GM12878 (cell line): ENCODE measurements around the gene GLT6D1. TPM values are rescaled to one million over a fixed set of nuclear protein-coding genes. Genes with fewer than 3 reads are reported as not detected.

Experiments
- FOXM1 ChIP-seq: IDR thresholded peaks from 2 replicates; pipeline ENCODE4 v1.6.1; 2012; ENCODE audit warnings: low read depth, mild to moderate bottlenecking, inconsistent platforms, low read length, moderate library complexity
- polyA plus RNA-seq, 11 experiments: library from polyadenylated mRNA; depleted of rRNA in 4 of 11; unstranded in 6 of 11; stranded (reverse) in 5 of 11; fragments of >200 nt; fragmentation: Nextera tagmentation in 4 of 11; fragmentation: Illumina TruSeq in 1 of 11; extraction: Ambion mirVana in 4 of 11; extraction: Trizol in 1 of 11; gene quantifications; 1 replicate in 1 of 11; 2 replicates in 10 of 11; pipeline versions ENCODE4 v1.2.1 to v1.2.3, GENCODE V29; 2011 to 2016; ENCODE audit warnings: inconsistent platforms in 2 of 11, missing spikeins in 2 of 11, low read depth in 1 of 11
- total RNA-seq, 4 experiments: library from RNA; depleted of rRNA in 3 of 4; stranded (reverse); fragments of >200 nt in 3 of 4; fragmentation: Illumina TruSeq in 1 of 4; extraction: Trizol in 1 of 4; gene quantifications; 2 replicates each; pipeline versions ENCODE4 v1.2.1 to v1.2.3, GENCODE V29; 2013 to 2021
- TF ChIP-seq, protein P1 (sequence below): IDR thresholded peaks from 2 replicates; pipeline ENCODE4 v1.6.1; 2011; ENCODE audit warnings: borderline replicate concordance, low read depth, mild to moderate bottlenecking, moderate library complexity, low read length; ENCODE audit not compliant: insufficient read depth, poor library complexity, severe bottlenecking
- TF ChIP-seq, protein P2 (sequence below): IDR thresholded peaks from 2 replicates; pipeline ENCODE4 v1.6.1; 2011; ENCODE audit warnings: low read depth, low read length, improper control_type of control experiment, borderline replicate concordance

Gene GLT6D1
- total and polyA plus RNA-seq, 10 of the 15 experiments (the other 5 are each of a cell fraction or from before 2014, with no cell fraction given): not detected

GRCh38 chr9:135574331-135574730 lies 65.0 kb downstream of the GLT6D1 start (continued):
- TF ChIP-seq, protein P1, sequence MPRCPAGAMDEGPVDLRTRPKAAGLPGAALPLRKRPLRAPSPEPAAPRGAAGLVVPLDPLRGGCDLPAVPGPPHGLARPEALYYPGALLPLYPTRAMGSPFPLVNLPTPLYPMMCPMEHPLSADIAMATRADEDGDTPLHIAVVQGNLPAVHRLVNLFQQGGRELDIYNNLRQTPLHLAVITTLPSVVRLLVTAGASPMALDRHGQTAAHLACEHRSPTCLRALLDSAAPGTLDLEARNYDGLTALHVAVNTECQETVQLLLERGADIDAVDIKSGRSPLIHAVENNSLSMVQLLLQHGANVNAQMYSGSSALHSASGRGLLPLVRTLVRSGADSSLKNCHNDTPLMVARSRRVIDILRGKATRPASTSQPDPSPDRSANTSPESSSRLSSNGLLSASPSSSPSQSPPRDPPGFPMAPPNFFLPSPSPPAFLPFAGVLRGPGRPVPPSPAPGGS: no peak
- no peak for TF ChIP-seq FOXM1
- TF ChIP-seq, protein P2, sequence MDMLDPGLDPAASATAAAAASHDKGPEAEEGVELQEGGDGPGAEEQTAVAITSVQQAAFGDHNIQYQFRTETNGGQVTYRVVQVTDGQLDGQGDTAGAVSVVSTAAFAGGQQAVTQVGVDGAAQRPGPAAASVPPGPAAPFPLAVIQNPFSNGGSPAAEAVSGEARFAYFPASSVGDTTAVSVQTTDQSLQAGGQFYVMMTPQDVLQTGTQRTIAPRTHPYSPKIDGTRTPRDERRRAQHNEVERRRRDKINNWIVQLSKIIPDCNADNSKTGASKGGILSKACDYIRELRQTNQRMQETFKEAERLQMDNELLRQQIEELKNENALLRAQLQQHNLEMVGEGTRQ: no peak

Other genes with a start within 250 kb of the GLT6D1 start
Only the 7 nearest of the 8 such genes appear.
- 78.5 and 86.9 TPM in 2 replicates for gene MRPS2, start 138.9 kb downstream of the GLT6D1 start, total RNA-seq (2014; rRNA removed)
- 33.4 and 42.2 TPM in 2 replicates for gene MRPS2, start 138.9 kb downstream of the GLT6D1 start, total RNA-seq (2014; rRNA removed; fragmentation: Illumina TruSeq; extraction: Trizol)
- 63.8 and 67.7 TPM in 2 replicates for gene MRPS2, start 138.9 kb downstream of the GLT6D1 start, total RNA-seq (2021)
- 24.1 and 71.4 TPM in 2 replicates for gene MRPS2, start 138.9 kb downstream of the GLT6D1 start, polyA plus RNA-seq (2011; rRNA removed)
- gene MRPS2, start 138.9 kb downstream of the GLT6D1 start, polyA plus RNA-seq (2014; fragmentation: Illumina TruSeq; extraction: Trizol): 14.3 and 61.9 TPM in 2 replicates
- gene MRPS2, start 138.9 kb downstream of the GLT6D1 start, polyA plus RNA-seq (2014; fragmentation: Nextera tagmentation; extraction: Ambion mirVana): 10 to 100 TPM in 1 of 2 experiments, 1 to 10 TPM in 1; 3.3 to 14.5 TPM
- gene MRPS2, start 138.9 kb downstream of the GLT6D1 start, polyA plus RNA-seq (2014; rRNA removed): 103 and 115 TPM in 2 replicates
- 100 to 1,000 TPM in 1 of 2 experiments, 10 to 100 TPM in 1; 97.8 to 101 TPM for gene MRPS2, start 138.9 kb downstream of the GLT6D1 start, polyA plus RNA-seq (2016; fragmentation: Nextera tagmentation; extraction: Ambion mirVana)
- gene LCN1, start 118.1 kb downstream of the GLT6D1 start, total RNA-seq (2014; rRNA removed): not detected in 2 replicates
- gene LCN1, start 118.1 kb downstream of the GLT6D1 start, total RNA-seq (2014; rRNA removed; fragmentation: Illumina TruSeq; extraction: Trizol): not detected in 2 replicates
- gene LCN1, start 118.1 kb downstream of the GLT6D1 start, total RNA-seq (2021): not detected in 2 replicates
- gene LCN1, start 118.1 kb downstream of the GLT6D1 start, polyA plus RNA-seq (2011; rRNA removed): not detected in 2 replicates
- not detected in 2 replicates for gene LCN1, start 118.1 kb downstream of the GLT6D1 start, polyA plus RNA-seq (2014; fragmentation: Illumina TruSeq; extraction: Trizol)
- not detected for gene LCN1, start 118.1 kb downstream of the GLT6D1 start, polyA plus RNA-seq (2014; fragmentation: Nextera tagmentation; extraction: Ambion mirVana)
- not detected in 2 replicates for gene LCN1, start 118.1 kb downstream of the GLT6D1 start, polyA plus RNA-seq (2014; rRNA removed)
- gene LCN1, start 118.1 kb downstream of the GLT6D1 start, polyA plus RNA-seq (2016; fragmentation: Nextera tagmentation; extraction: Ambion mirVana): not detected
- not detected in 2 replicates for gene OBP2A, start 93.4 kb downstream of the GLT6D1 start, total RNA-seq (2014; rRNA removed)
- gene OBP2A, start 93.4 kb downstream of the GLT6D1 start, total RNA-seq (2014; rRNA removed; fragmentation: Illumina TruSeq; extraction: Trizol): not detected in 2 replicates
- gene OBP2A, start 93.4 kb downstream of the GLT6D1 start, total RNA-seq (2021): not detected in 2 replicates
- gene OBP2A, start 93.4 kb downstream of the GLT6D1 start, polyA plus RNA-seq (2011; rRNA removed): not detected in 2 replicates
- gene OBP2A, start 93.4 kb downstream of the GLT6D1 start, polyA plus RNA-seq (2014; fragmentation: Illumina TruSeq; extraction: Trizol): not detected in 2 replicates
- not detected for gene OBP2A, start 93.4 kb downstream of the GLT6D1 start, polyA plus RNA-seq (2014; fragmentation: Nextera tagmentation; extraction: Ambion mirVana)
- not detected in 2 replicates for gene OBP2A, start 93.4 kb downstream of the GLT6D1 start, polyA plus RNA-seq (2014; rRNA removed)
- gene OBP2A, start 93.4 kb downstream of the GLT6D1 start, polyA plus RNA-seq (2016; fragmentation: Nextera tagmentation; extraction: Ambion mirVana): not detected
- gene PAEP, start 77.8 kb downstream of the GLT6D1 start, total RNA-seq (2014; rRNA removed): not detected in 2 replicates
- not detected in 2 replicates for gene PAEP, start 77.8 kb downstream of the GLT6D1 start, total RNA-seq (2014; rRNA removed; fragmentation: Illumina TruSeq; extraction: Trizol)
- gene PAEP, start 77.8 kb downstream of the GLT6D1 start, total RNA-seq (2021): not detected in 2 replicates
- gene PAEP, start 77.8 kb downstream of the GLT6D1 start, polyA plus RNA-seq (2011; rRNA removed): not detected in 2 replicates
- gene PAEP, start 77.8 kb downstream of the GLT6D1 start, polyA plus RNA-seq (2014; fragmentation: Illumina TruSeq; extraction: Trizol): not detected in 2 replicates
- not detected for gene PAEP, start 77.8 kb downstream of the GLT6D1 start, polyA plus RNA-seq (2014; fragmentation: Nextera tagmentation; extraction: Ambion mirVana)
- not detected in 2 replicates for gene PAEP, start 77.8 kb downstream of the GLT6D1 start, polyA plus RNA-seq (2014; rRNA removed)
- gene PAEP, start 77.8 kb downstream of the GLT6D1 start, polyA plus RNA-seq (2016; fragmentation: Nextera tagmentation; extraction: Ambion mirVana): not detected
- not detected in 2 replicates for gene LCN9, start 23.8 kb upstream of the GLT6D1 start, total RNA-seq (2014; rRNA removed)
- gene LCN9, start 23.8 kb upstream of the GLT6D1 start, total RNA-seq (2014; rRNA removed; fragmentation: Illumina TruSeq; extraction: Trizol): not detected in 2 replicates
- gene LCN9, start 23.8 kb upstream of the GLT6D1 start, total RNA-seq (2021): not detected in 2 replicates
- not detected in 2 replicates for gene LCN9, start 23.8 kb upstream of the GLT6D1 start, polyA plus RNA-seq (2011; rRNA removed)
- not detected in 2 replicates for gene LCN9, start 23.8 kb upstream of the GLT6D1 start, polyA plus RNA-seq (2014; fragmentation: Illumina TruSeq; extraction: Trizol)
- not detected for gene LCN9, start 23.8 kb upstream of the GLT6D1 start, polyA plus RNA-seq (2014; fragmentation: Nextera tagmentation; extraction: Ambion mirVana)
- not detected in 2 replicates for gene LCN9, start 23.8 kb upstream of the GLT6D1 start, polyA plus RNA-seq (2014; rRNA removed)
- gene LCN9, start 23.8 kb upstream of the GLT6D1 start, polyA plus RNA-seq (2016; fragmentation: Nextera tagmentation; extraction: Ambion mirVana): not detected
- gene SOHLH1, start 59.9 kb upstream of the GLT6D1 start, total RNA-seq (2014; rRNA removed): not detected in 2 replicates
- gene SOHLH1, start 59.9 kb upstream of the GLT6D1 start, total RNA-seq (2014; rRNA removed; fragmentation: Illumina TruSeq; extraction: Trizol): not detected in 2 replicates
- gene SOHLH1, start 59.9 kb upstream of the GLT6D1 start, total RNA-seq (2021): not detected in 2 replicates
- gene SOHLH1, start 59.9 kb upstream of the GLT6D1 start, polyA plus RNA-seq (2011; rRNA removed): 0.06 TPM in 1 of 2 replicates, not detected in the other
- not detected in 2 replicates for gene SOHLH1, start 59.9 kb upstream of the GLT6D1 start, polyA plus RNA-seq (2014; fragmentation: Illumina TruSeq; extraction: Trizol)
- gene SOHLH1, start 59.9 kb upstream of the GLT6D1 start, polyA plus RNA-seq (2014; fragmentation: Nextera tagmentation; extraction: Ambion mirVana): not detected
- gene SOHLH1, start 59.9 kb upstream of the GLT6D1 start, polyA plus RNA-seq (2014; rRNA removed): not detected in 2 replicates
- gene SOHLH1, start 59.9 kb upstream of the GLT6D1 start, polyA plus RNA-seq (2016; fragmentation: Nextera tagmentation; extraction: Ambion mirVana): not detected
- gene KCNT1, start 62.6 kb upstream of the GLT6D1 start, total RNA-seq (2014; rRNA removed): not detected in 2 replicates
- gene KCNT1, start 62.6 kb upstream of the GLT6D1 start, total RNA-seq (2014; rRNA removed; fragmentation: Illumina TruSeq; extraction: Trizol): not detected in 2 replicates
- gene KCNT1, start 62.6 kb upstream of the GLT6D1 start, total RNA-seq (2021): not detected in 2 replicates
- not detected in 2 replicates for gene KCNT1, start 62.6 kb upstream of the GLT6D1 start, polyA plus RNA-seq (2011; rRNA removed)
- gene KCNT1, start 62.6 kb upstream of the GLT6D1 start, polyA plus RNA-seq (2014; fragmentation: Illumina TruSeq; extraction: Trizol): not detected in 2 replicates
- not detected for gene KCNT1, start 62.6 kb upstream of the GLT6D1 start, polyA plus RNA-seq (2014; fragmentation: Nextera tagmentation; extraction: Ambion mirVana)
- gene KCNT1, start 62.6 kb upstream of the GLT6D1 start, polyA plus RNA-seq (2014; rRNA removed): not detected in 2 replicates
- not detected for gene KCNT1, start 62.6 kb upstream of the GLT6D1 start, polyA plus RNA-seq (2016; fragmentation: Nextera tagmentation; extraction: Ambion mirVana)